Activated CD8-positive, alpha-beta T cell treated with anti-CD3 and anti-CD28 coated beads, Interleukin-2, amount 10 ng/mL, durations not matched to agents 7 days and 5 days (primary cell): ENCODE measurements around the gene PRKCA. TPM values are rescaled to one million over a fixed set of nuclear protein-coding genes. Genes with fewer than 3 reads are reported as not detected.
"Not testable (repeated sequence)": the region's sequence is repeated elsewhere in the genome, so short reads cannot be mapped to it uniquely, and the experiment has no call there.

Experiments
- ATAC-seq: fragments of 150-1000 bp; cut with Tn5 transposase; one replicate; pipeline ENCODE4 v1.10.0; 2021; ENCODE audit warnings: moderate library complexity
- CTCF ChIA-PET: fragments of 350-600 bp; sonication (Branson Sonifier 250); formaldehyde crosslinking; loops from one replicate; lab custom pipeline; 2021; ENCODE audit warnings: antibody characterized with exemption; lab: Charles Lee
- POLR2A ChIA-PET: fragments of 350-600 bp; sonication (Branson Sonifier 250); formaldehyde crosslinking; loops from one replicate; lab custom pipeline; 2021; ENCODE audit warnings: antibody characterized with exemption; lab: Charles Lee
- DNase-seq: peaks from one replicate; pipeline ENCODE4 v3.0.0-alpha.2; 2020
- H3K27ac Mint-ChIP-seq: one replicate; pipeline ENCODE4 v1.8.0; 2021; ENCODE audit warnings: mild to moderate bottlenecking, mixed read lengths
- H3K27me3 Mint-ChIP-seq: one replicate; pipeline ENCODE4 v1.8.0; 2021; ENCODE audit warnings: low read depth, mixed read lengths
- H3K36me3 Mint-ChIP-seq: one replicate; pipeline ENCODE4 v1.8.0; 2021; ENCODE audit warnings: low read depth, mixed read lengths
- H3K4me1 Mint-ChIP-seq: one replicate; pipeline ENCODE4 v1.8.0; 2021; ENCODE audit warnings: low read depth, mixed read lengths
- H3K4me3 Mint-ChIP-seq: one replicate; pipeline ENCODE4 v1.8.0; 2021; ENCODE audit warnings: mild to moderate bottlenecking, mixed read lengths
- H3K9me3 Mint-ChIP-seq: one replicate; pipeline ENCODE4 v1.8.0; 2022; ENCODE audit warnings: mixed read lengths; ENCODE audit not compliant: insufficient read depth
- total RNA-seq, 2 experiments: library from RNA; stranded (reverse); gene quantifications; one replicate each; pipeline ENCODE4 v1.2.3, GENCODE V29; 2021

Gene PRKCA
- total RNA-seq, 2 experiments from 2014 or later, result 74.1 to 76.9 TPM

GRCh38 chr17:66469461-66469860 lies 167.0 kb downstream of the PRKCA start:
- POLR2A ChIA-PET, result no interaction called here
- DNase-seq (no peak), ATAC-seq (no peak)
- Mint-ChIP-seq H3K4me3 (no peak overlapping the region), H3K36me3 (peaks cover 17% of the 10 kb centered on the region), H3K27ac (no peak overlapping the region), H3K4me1 (peaks cover 51% of the 10 kb centered on the region), H3K9me3 (no peaks in the 10 kb centered on the region), H3K27me3 (no peaks in the 10 kb centered on the region)
- CTCF ChIA-PET, result interaction anchor here (1.3 kb wide), 1 partner anchor 97 kb away, joined by 4 read pairs; no protein-coding TSS in a partner anchor

GRCh38 chr17:66469890-66470289 lies 167.5 kb downstream of the PRKCA start:
- POLR2A ChIA-PET, result no interaction called here

GRCh38 chr17:66472123-66472522 lies 169.7 kb downstream of the PRKCA start:
- H3K9me3 Mint-ChIP-seq, result no peaks in the 10 kb centered on the region
- no peak for DNase-seq
- H3K4me3 Mint-ChIP-seq, result no peak overlapping the region
- H3K36me3 Mint-ChIP-seq, result peaks cover 21% of the 10 kb centered on the region
- CTCF ChIA-PET, result no interaction called here
- H3K27ac Mint-ChIP-seq, result no peak overlapping the region
- peaks cover 49% of the 10 kb centered on the region for H3K4me1 Mint-ChIP-seq
- POLR2A ChIA-PET, result no interaction called here
- ATAC-seq, result no peak
- no peaks in the 10 kb centered on the region for H3K27me3 Mint-ChIP-seq

More at GRCh38 chr17:66469890-66470289, 167.5 kb downstream of the PRKCA start:
- Mint-ChIP-seq H3K27ac (no peak overlapping the region), H3K9me3 (no peaks in the 10 kb centered on the region), H3K36me3 (peaks cover 17% of the 10 kb centered on the region), H3K27me3 (no peaks in the 10 kb centered on the region), H3K4me3 (no peak overlapping the region), H3K4me1 (peaks cover 55% of the 10 kb centered on the region)
- ATAC-seq (no peak), DNase-seq (no peak)
- CTCF ChIA-PET, result interaction anchor here (1.3 kb wide), 1 partner anchor 97 kb away, joined by 4 read pairs; no protein-coding TSS in a partner anchor

GRCh38 chr17:66474258-66474657 lies 171.8 kb downstream of the PRKCA start:
- H3K4me3 Mint-ChIP-seq, result no peak overlapping the region
- DNase-seq, result no peak
- H3K27ac Mint-ChIP-seq, result no peak overlapping the region
- POLR2A ChIA-PET, result interaction anchor here (0.5 kb wide), 1 partner anchor 234 kb away, joined by 3 read pairs; no protein-coding TSS in a partner anchor
- ATAC-seq, result no peak
- H3K4me1 Mint-ChIP-seq, result peaks cover 28% of the 10 kb centered on the region
- CTCF ChIA-PET, result interaction anchor here (0.7 to 2.0 kb wide), 3 partner anchors 8 to 43 kb away, joined by 3 to 4 read pairs (median 3); no protein-coding TSS in a partner anchor
- H3K9me3 Mint-ChIP-seq, result peaks cover 5% of the 10 kb centered on the region
- no peaks in the 10 kb centered on the region for H3K27me3 Mint-ChIP-seq
- peaks cover 30% of the 10 kb centered on the region for H3K36me3 Mint-ChIP-seq

GRCh38 chr17:66474806-66475497 lies 172.5 kb downstream of the PRKCA start:
- no peaks in the 10 kb centered on the region for H3K27me3 Mint-ChIP-seq
- H3K4me3 Mint-ChIP-seq, result no peak overlapping the region
- ChIA-PET POLR2A (no interaction called here), CTCF (interaction anchor here (0.6 to 1.4 kb wide), 5 partner anchors 9 to 109 kb away, joined by 3 to 5 read pairs (median 3); no protein-coding TSS in a partner anchor)
- peaks cover 5% of the 10 kb centered on the region for H3K9me3 Mint-ChIP-seq
- peaks cover 29% of the 10 kb centered on the region for H3K36me3 Mint-ChIP-seq
- peaks cover 23% of the 10 kb centered on the region for H3K4me1 Mint-ChIP-seq
- DNase-seq (no peak), ATAC-seq (no peak)
- no peak overlapping the region for H3K27ac Mint-ChIP-seq

GRCh38 chr17:66476014-66476413 lies 173.6 kb downstream of the PRKCA start:
- ATAC-seq, result no peak
- no peak overlapping the region for H3K27ac Mint-ChIP-seq
- POLR2A ChIA-PET, result no interaction called here
- peaks cover 29% of the 10 kb centered on the region for H3K36me3 Mint-ChIP-seq
- CTCF ChIA-PET, result interaction anchor here (1.4 kb wide), 1 partner anchor 14 kb away, joined by 3 read pairs; no protein-coding TSS in a partner anchor
- no peaks in the 10 kb centered on the region for H3K27me3 Mint-ChIP-seq
- DNase-seq, result no peak
- peaks cover 17% of the 10 kb centered on the region for H3K4me1 Mint-ChIP-seq
- peaks cover 5% of the 10 kb centered on the region for H3K9me3 Mint-ChIP-seq
- H3K4me3 Mint-ChIP-seq, result no peak overlapping the region

GRCh38 chr17:66477615-66478283 lies 175.3 kb downstream of the PRKCA start:
- peaks cover 5% of the 10 kb centered on the region for H3K9me3 Mint-ChIP-seq
- ChIA-PET POLR2A (no interaction called here), CTCF (interaction anchor here (1.5 kb wide), 1 partner anchor 18 kb away, joined by 3 read pairs; no protein-coding TSS in a partner anchor)
- peaks cover 32% of the 10 kb centered on the region for H3K36me3 Mint-ChIP-seq
- H3K27ac Mint-ChIP-seq, result no peak overlapping the region
- DNase-seq (no peak), ATAC-seq (no peak)
- H3K4me1 Mint-ChIP-seq, result peaks cover 13% of the 10 kb centered on the region
- H3K27me3 Mint-ChIP-seq, result no peaks in the 10 kb centered on the region
- H3K4me3 Mint-ChIP-seq, result no peak overlapping the region

- Mint-ChIP-seq H3K4me1 (peaks cover 13% of the 10 kb centered on the region), H3K36me3 (peaks cover 31% of the 10 kb centered on the region)
- CTCF ChIA-PET, result interaction anchor here (1.5 kb wide), 1 partner anchor 17 kb away, joined by 3 read pairs; no protein-coding TSS in a partner anchor
- H3K9me3 Mint-ChIP-seq, H3K27ac Mint-ChIP-seq, POLR2A ChIA-PET, H3K4me3 Mint-ChIP-seq, ATAC-seq, DNase-seq, H3K27me3 Mint-ChIP-seq: not testable (repeated sequence)
Measured at GRCh38 chr17:66479230-66479889, 176.9 kb downstream of the PRKCA start.

- ChIA-PET POLR2A (no interaction called here), CTCF (no interaction called here)
- DNase-seq, result no peak
- Mint-ChIP-seq H3K4me3 (no peak overlapping the region), H3K36me3 (peaks cover 28% of the 10 kb centered on the region), H3K27ac (no peak overlapping the region), H3K9me3 (peaks cover 5% of the 10 kb centered on the region), H3K4me1 (peaks cover 6% of the 10 kb centered on the region), H3K27me3 (no peaks in the 10 kb centered on the region)
- ATAC-seq, result no peak
Measured at GRCh38 chr17:66480243-66480642, 177.8 kb downstream of the PRKCA start.

GRCh38 chr17:66480802-66481201 lies 178.4 kb downstream of the PRKCA start:
- Mint-ChIP-seq H3K36me3 (peaks cover 24% of the 10 kb centered on the region), H3K9me3 (peaks cover 5% of the 10 kb centered on the region), H3K27me3 (no peaks in the 10 kb centered on the region), H3K4me3 (no peak overlapping the region), H3K4me1 (peaks cover 3% of the 10 kb centered on the region), H3K27ac (no peak overlapping the region)
- ATAC-seq, result no peak
- no peak for DNase-seq
- POLR2A ChIA-PET, result interaction anchor here (0.6 kb wide), 1 partner anchor 36 kb away, joined by 3 read pairs; no protein-coding TSS in a partner anchor
- CTCF ChIA-PET, result no interaction called here

GRCh38 chr17:66481271-66481670 lies 178.9 kb downstream of the PRKCA start:
- Mint-ChIP-seq H3K4me3 (no peak overlapping the region), H3K27ac (no peak overlapping the region), H3K4me1 (peaks cover 3% of the 10 kb centered on the region), H3K27me3 (no peaks in the 10 kb centered on the region), H3K36me3 (peaks cover 24% of the 10 kb centered on the region), H3K9me3 (peaks cover 5% of the 10 kb centered on the region)
- no peak for ATAC-seq
- ChIA-PET POLR2A (interaction anchor here (0.6 kb wide), 1 partner anchor 35 kb away, joined by 3 read pairs; no protein-coding TSS in a partner anchor), CTCF (interaction anchor here (0.9 kb wide), 1 partner anchor 19 kb away, joined by 3 read pairs; no protein-coding TSS in a partner anchor)
- no peak for DNase-seq
